ENCODE results near the gene DNAH8.

DNAH8 gene

GRCh38 chr6:38703949-38704590 lies 11.0 kb upstream of the DNAH8 start:
- Histone ChIP-seq H3K9me3 (ENCODE audit: control insufficient read depth, low read length) (no peaks in the 10 kb centered on the region), H3K4me3 (ENCODE audit: low read length) (no peak overlapping the region), H3K4me1 (ENCODE audit: control insufficient read depth, insufficient read depth, low read length) (no peaks in the 10 kb centered on the region), H3K9ac (ENCODE audit: low read length) (no peak overlapping the region), H3K36me3 (ENCODE audit: control insufficient read depth, insufficient read depth, low read length) (no peaks in the 10 kb centered on the region), H3K27me3 (ENCODE audit: control insufficient read depth, insufficient read depth, low read length) (no peaks in the 10 kb centered on the region)

DNA sequence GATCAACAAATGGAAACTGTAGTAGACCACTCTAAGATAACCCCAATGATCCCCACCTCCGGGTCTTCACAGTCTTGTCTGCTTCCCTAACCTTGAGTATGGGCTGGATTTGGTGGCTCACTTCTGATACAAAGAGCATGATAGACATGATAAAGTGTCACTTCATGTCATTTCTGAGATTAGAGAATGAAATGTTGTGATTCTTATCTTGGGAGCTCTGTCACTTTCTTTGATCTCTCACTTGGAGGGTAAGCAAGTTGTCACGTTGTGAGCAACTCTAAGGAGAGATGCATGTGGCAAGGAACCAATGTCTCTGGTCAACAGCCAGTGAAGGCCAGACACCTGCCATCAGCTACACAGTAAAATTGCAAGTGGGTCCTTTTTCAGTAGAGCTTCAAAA lies 9.2 kb upstream of the DNAH8 start:
- no peak overlapping the region for H3K9ac ChIP-seq (ENCODE audit: low read length)
- H3K36me3 ChIP-seq (ENCODE audit: control insufficient read depth, insufficient read depth, low read length) = no peaks in the 10 kb centered on the region
- no peaks in the 10 kb centered on the region for H3K4me1 ChIP-seq (ENCODE audit: control insufficient read depth, insufficient read depth, low read length)
- no peak overlapping the region for H3K4me3 ChIP-seq (ENCODE audit: low read length)
- no peaks in the 10 kb centered on the region for H3K27me3 ChIP-seq (ENCODE audit: control insufficient read depth, insufficient read depth, low read length)
- H3K9me3 ChIP-seq (ENCODE audit: control insufficient read depth, low read length) = no peaks in the 10 kb centered on the region

GRCh38 chr6:38708496-38708895 lies 6.6 kb upstream of the DNAH8 start:
- H3K9me3 ChIP-seq (ENCODE audit: control insufficient read depth, low read length) = no peaks in the 10 kb centered on the region
- H3K9ac ChIP-seq (ENCODE audit: low read length) = no peak overlapping the region
- no peaks in the 10 kb centered on the region for H3K36me3 ChIP-seq (ENCODE audit: control insufficient read depth, insufficient read depth, low read length)
- H3K4me3 ChIP-seq (ENCODE audit: low read length) = no peak overlapping the region
- H3K27me3 ChIP-seq (ENCODE audit: control insufficient read depth, insufficient read depth, low read length) = peaks cover 5% of the 10 kb centered on the region
- no peaks in the 10 kb centered on the region for H3K4me1 ChIP-seq (ENCODE audit: control insufficient read depth, insufficient read depth, low read length)

GRCh38 chr6:38713812-38714211 lies 1.3 kb upstream of the DNAH8 start:
- Histone ChIP-seq H3K4me3 (ENCODE audit: low read length) (no peak overlapping the region), H3K4me1 (ENCODE audit: control insufficient read depth, insufficient read depth, low read length) (peaks cover 3% of the 10 kb centered on the region), H3K9me3 (ENCODE audit: control insufficient read depth, low read length) (no peaks in the 10 kb centered on the region), H3K27me3 (ENCODE audit: control insufficient read depth, insufficient read depth, low read length) (peaks cover 33% of the 10 kb centered on the region), H3K36me3 (ENCODE audit: control insufficient read depth, insufficient read depth, low read length) (no peaks in the 10 kb centered on the region), H3K9ac (ENCODE audit: low read length) (no peak overlapping the region)

GRCh38 chr6:38714239-38715015 lies 684 bp upstream of the DNAH8 start:
- Histone ChIP-seq H3K9me3 (ENCODE audit: control insufficient read depth, low read length) (no peaks in the 10 kb centered on the region), H3K4me1 (ENCODE audit: control insufficient read depth, insufficient read depth, low read length) (peaks cover 3% of the 10 kb centered on the region), H3K4me3 (ENCODE audit: low read length) (no peak overlapping the region), H3K36me3 (ENCODE audit: control insufficient read depth, insufficient read depth, low read length) (no peaks in the 10 kb centered on the region), H3K9ac (ENCODE audit: low read length) (no peak overlapping the region), H3K27me3 (ENCODE audit: control insufficient read depth, insufficient read depth, low read length) (peaks cover 33% of the 10 kb centered on the region)

DNA sequence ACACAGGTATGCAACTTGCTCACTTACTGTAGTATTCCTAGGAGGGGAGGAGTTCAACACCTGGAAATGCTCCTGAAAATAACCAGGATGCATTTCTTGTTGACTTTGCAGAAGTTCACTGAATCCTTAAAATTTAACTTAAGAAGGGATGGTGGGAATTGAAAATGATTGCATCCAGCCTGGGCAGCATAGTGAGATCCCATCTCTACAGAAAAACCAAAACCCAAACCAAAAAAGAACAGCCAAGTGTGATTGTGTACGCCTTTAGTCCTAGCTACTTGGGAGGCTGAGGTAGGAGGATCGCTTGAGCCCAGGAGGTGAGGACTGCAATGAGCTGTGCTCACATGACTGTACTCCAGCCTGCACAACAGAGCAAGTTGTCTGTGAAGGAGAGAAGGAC lies 1.7 kb downstream of the DNAH8 start:
- Histone ChIP-seq H3K36me3 (ENCODE audit: control insufficient read depth, insufficient read depth, low read length) (no peaks in the 10 kb centered on the region), H3K27me3 (ENCODE audit: control insufficient read depth, insufficient read depth, low read length) (peaks cover 33% of the 10 kb centered on the region), H3K4me1 (ENCODE audit: control insufficient read depth, insufficient read depth, low read length) (peaks cover 3% of the 10 kb centered on the region), H3K9me3 (ENCODE audit: control insufficient read depth, low read length) (no peaks in the 10 kb centered on the region), H3K9ac (ENCODE audit: low read length) (no peak overlapping the region), H3K4me3 (ENCODE audit: low read length) (no peak overlapping the region)

DNA sequence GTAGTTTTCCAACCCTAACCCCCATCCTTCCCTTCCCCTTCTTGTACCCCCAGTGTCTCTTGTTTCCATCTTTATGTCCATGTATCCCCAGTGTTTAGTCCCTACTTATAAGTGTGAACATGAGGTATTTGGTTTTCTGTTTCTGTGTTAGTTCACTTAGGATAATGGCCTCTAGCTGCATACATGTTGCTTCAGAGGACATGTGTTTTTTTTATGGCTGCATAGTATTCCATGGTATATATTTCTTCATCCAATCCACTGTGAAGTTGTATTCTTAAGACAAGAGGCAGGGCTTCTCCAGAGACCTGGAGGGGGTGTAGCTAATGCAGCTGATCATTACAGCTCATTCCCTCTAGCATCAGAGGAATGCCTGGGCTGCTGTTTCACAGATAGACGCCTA lies 4.2 kb downstream of the DNAH8 start:
- Histone ChIP-seq H3K9ac (ENCODE audit: low read length) (no peak overlapping the region), H3K9me3 (ENCODE audit: control insufficient read depth, low read length) (no peaks in the 10 kb centered on the region), H3K36me3 (ENCODE audit: control insufficient read depth, insufficient read depth, low read length) (no peaks in the 10 kb centered on the region), H3K4me3 (ENCODE audit: low read length) (no peak overlapping the region), H3K4me1 (ENCODE audit: control insufficient read depth, insufficient read depth, low read length) (peaks cover 3% of the 10 kb centered on the region), H3K27me3 (ENCODE audit: control insufficient read depth, insufficient read depth, low read length) (peaks cover 23% of the 10 kb centered on the region)

DNA sequence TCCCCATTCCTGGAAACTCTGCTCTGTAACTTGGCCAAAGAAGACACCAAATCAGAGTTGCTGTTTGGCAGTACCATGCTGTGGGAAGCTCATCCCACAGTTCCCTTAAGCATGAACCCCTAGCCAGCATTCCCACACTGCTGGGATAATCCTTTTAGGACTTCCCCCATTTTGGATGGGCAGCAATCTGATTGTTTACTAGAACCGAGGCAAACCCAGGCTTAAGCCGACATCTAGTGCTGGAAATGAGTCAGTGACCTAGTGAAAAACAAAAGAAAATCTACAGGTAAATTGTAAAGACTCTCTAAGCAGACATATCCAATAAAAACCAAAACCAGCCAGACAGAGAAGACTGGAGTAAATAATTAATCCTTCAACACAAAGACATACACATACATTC lies 5.2 kb downstream of the DNAH8 start:
- H3K4me1 ChIP-seq (ENCODE audit: control insufficient read depth, insufficient read depth, low read length) = no peaks in the 10 kb centered on the region

GRCh38 chr6:38722038-38722437 lies 6.9 kb downstream of the DNAH8 start:
- H3K4me3 ChIP-seq (ENCODE audit: low read length) = no peak overlapping the region
- H3K27me3 ChIP-seq (ENCODE audit: control insufficient read depth, insufficient read depth, low read length) = peaks cover 4% of the 10 kb centered on the region
- H3K9me3 ChIP-seq (ENCODE audit: control insufficient read depth, low read length) = no peaks in the 10 kb centered on the region
- H3K4me1 ChIP-seq (ENCODE audit: control insufficient read depth, insufficient read depth, low read length) = no peaks in the 10 kb centered on the region
- H3K9ac ChIP-seq (ENCODE audit: low read length) = no peak overlapping the region
- no peaks in the 10 kb centered on the region for H3K36me3 ChIP-seq (ENCODE audit: control insufficient read depth, insufficient read depth, low read length)

More for the DNA sequence above, 5.2 kb downstream of the DNAH8 start:
- no peak overlapping the region for H3K9ac ChIP-seq (ENCODE audit: low read length)
- H3K36me3 ChIP-seq (ENCODE audit: control insufficient read depth, insufficient read depth, low read length) = no peaks in the 10 kb centered on the region
- H3K4me3 ChIP-seq (ENCODE audit: low read length) = no peak overlapping the region
- H3K27me3 ChIP-seq (ENCODE audit: control insufficient read depth, insufficient read depth, low read length) = peaks cover 13% of the 10 kb centered on the region
- H3K9me3 ChIP-seq (ENCODE audit: control insufficient read depth, low read length) = no peaks in the 10 kb centered on the region

DNA sequence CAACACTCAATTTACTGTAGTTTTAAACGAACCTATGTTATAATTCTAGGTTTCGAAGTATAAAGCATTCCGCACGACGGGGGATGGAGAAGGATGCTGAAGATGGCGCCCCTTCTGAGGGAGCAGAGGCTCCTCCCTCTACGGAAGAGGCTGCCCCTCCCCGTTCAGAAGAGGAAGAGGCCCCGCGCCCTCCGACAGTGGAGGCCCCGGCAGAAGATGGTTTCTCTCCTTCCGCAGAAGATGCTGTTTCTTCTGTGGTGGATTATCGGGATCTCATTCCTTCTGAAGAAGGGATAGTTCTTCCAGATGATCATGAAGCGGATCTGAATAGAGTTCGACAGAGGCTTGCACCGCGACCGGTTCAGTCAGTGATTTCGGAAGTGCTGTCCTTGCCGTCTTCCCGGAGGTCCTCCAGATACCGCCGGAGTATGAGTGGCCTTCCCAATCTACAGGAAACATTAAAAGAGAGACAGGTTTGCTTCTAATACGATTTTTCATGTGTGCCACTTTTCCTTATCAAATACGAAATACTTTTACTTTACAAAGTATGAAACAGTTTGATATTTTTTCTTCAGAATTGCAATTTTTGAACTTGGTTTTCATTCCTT lies 7.7 kb downstream of the DNAH8 start:
- no peak overlapping the region for H3K4me3 ChIP-seq (ENCODE audit: low read length)
- H3K9ac ChIP-seq (ENCODE audit: low read length) = no peak overlapping the region
- H3K9me3 ChIP-seq (ENCODE audit: control insufficient read depth, low read length) = no peaks in the 10 kb centered on the region
- H3K36me3 ChIP-seq (ENCODE audit: control insufficient read depth, insufficient read depth, low read length) = no peaks in the 10 kb centered on the region
- no peaks in the 10 kb centered on the region for H3K4me1 ChIP-seq (ENCODE audit: control insufficient read depth, insufficient read depth, low read length)
- H3K27me3 ChIP-seq (ENCODE audit: control insufficient read depth, insufficient read depth, low read length) = peaks cover 3% of the 10 kb centered on the region

GRCh38 chr6:38723783-38724182 lies 8.7 kb downstream of the DNAH8 start:
- Histone ChIP-seq H3K4me1 (ENCODE audit: control insufficient read depth, insufficient read depth, low read length) (no peaks in the 10 kb centered on the region), H3K9ac (ENCODE audit: low read length) (no peak overlapping the region)

DNA sequence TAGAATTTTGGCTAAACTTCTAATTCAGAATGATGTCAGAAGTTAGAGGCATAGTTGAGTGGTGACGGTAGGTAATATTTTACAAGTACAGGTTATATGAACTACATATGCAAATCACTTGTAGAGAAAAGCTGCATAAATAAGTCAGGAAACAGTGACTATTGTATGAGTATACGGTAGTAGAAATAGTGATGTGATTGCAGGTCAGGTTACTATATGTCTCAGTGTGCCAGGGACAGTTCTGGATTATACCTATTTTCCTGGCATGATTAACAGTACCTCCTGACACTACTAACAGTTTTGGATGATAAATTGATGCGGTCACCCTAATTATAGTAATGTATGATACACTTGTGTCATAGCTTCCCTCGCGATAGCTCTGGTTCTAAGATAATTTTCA lies 9.2 kb downstream of the DNAH8 start:
- no peaks in the 10 kb centered on the region for H3K9me3 ChIP-seq (ENCODE audit: control insufficient read depth, low read length)
- H3K27me3 ChIP-seq (ENCODE audit: control insufficient read depth, insufficient read depth, low read length) = peaks cover 3% of the 10 kb centered on the region
- H3K9ac ChIP-seq (ENCODE audit: low read length) = no peak overlapping the region
- no peak overlapping the region for H3K4me3 ChIP-seq (ENCODE audit: low read length)
- H3K36me3 ChIP-seq (ENCODE audit: control insufficient read depth, insufficient read depth, low read length) = no peaks in the 10 kb centered on the region
- no peaks in the 10 kb centered on the region for H3K4me1 ChIP-seq (ENCODE audit: control insufficient read depth, insufficient read depth, low read length)

More at GRCh38 chr6:38723783-38724182, 8.7 kb downstream of the DNAH8 start:
- H3K4me3 ChIP-seq (ENCODE audit: low read length) = no peak overlapping the region
- no peaks in the 10 kb centered on the region for H3K9me3 ChIP-seq (ENCODE audit: control insufficient read depth, low read length)
- H3K36me3 ChIP-seq (ENCODE audit: control insufficient read depth, insufficient read depth, low read length) = no peaks in the 10 kb centered on the region
- peaks cover 3% of the 10 kb centered on the region for H3K27me3 ChIP-seq (ENCODE audit: control insufficient read depth, insufficient read depth, low read length)
